ENCODE results near the gene PICALM.

The PICALM gene

DNA sequence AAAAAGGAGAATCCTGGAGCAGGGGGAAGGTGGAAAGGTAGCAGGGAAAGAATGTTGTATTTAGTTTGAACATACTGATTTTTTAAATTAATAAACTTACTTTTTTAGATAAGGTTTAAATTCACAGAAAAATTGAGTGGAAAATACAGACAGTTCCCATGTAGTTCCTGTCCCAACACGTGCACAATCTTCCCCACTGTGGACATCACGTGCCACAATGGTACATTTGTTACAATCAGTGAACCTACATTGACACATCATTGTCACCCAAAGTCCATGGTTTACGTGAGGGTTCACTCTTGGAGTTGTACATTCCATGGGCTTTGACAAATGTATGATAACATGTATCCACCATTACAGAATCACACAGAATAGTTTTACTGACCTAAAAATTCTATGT, 10.5 kb upstream of the PICALM start:
- DNase-seq (ENCODE audit: low read depth in 2 of 2) = no peak

GRCh38 chr11:86073948-86074347, 5.1 kb upstream of the PICALM start:
- no peak for DNase-seq (ENCODE audit: low read depth in 2 of 2)

GRCh38 chr11:86072211-86072610, 3.3 kb upstream of the PICALM start:
- DNase-seq (ENCODE audit: low read depth in 2 of 2) = no peak

GRCh38 chr11:86070142-86071056, 1.5 kb upstream of the PICALM start:
- no peak for DNase-seq (ENCODE audit: low read depth in 2 of 2)

- DNase-seq (ENCODE audit: low read depth in 2 of 2) = peak; percentile 92
Observed at GRCh38 chr11:86069408-86070101, 671 bp upstream of the PICALM start.

- DNase-seq (ENCODE audit: low read depth in 2 of 2) = no peak
Observed at GRCh38 chr11:86068138-86068871, 579 bp downstream of the PICALM start.

DNA sequence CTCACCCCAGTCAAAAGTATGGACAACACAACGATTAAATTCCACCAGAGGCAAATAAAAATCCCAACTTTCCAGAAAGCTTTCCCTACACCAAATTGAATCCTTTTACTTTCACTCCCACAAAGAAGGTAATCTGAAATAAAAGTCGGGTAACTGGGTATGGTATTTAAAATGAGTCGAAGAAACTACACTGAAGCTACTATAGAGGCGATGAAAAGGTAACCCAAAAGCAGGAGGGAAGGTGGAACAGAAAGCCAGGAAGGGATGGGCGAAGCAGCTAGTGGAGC, 1.1 kb downstream of the PICALM start:
- no peak for DNase-seq (ENCODE audit: low read depth in 2 of 2)

- DNase-seq (ENCODE audit: low read depth in 2 of 2) = no peak
Observed at GRCh38 chr11:86067009-86067850, 1.7 kb downstream of the PICALM start.

- no peak for DNase-seq (ENCODE audit: low read depth in 2 of 2)
Observed at GRCh38 chr11:86066657-86067008, 2.3 kb downstream of the PICALM start.

GRCh38 chr11:86066033-86066432, 2.9 kb downstream of the PICALM start:
- DNase-seq (ENCODE audit: low read depth in 2 of 2) = no peak

- no peak for DNase-seq (ENCODE audit: low read depth in 2 of 2)
Observed at GRCh38 chr11:86064220-86064803, 4.6 kb downstream of the PICALM start.

GRCh38 chr11:86063536-86063935, 5.3 kb downstream of the PICALM start:
- no peak for DNase-seq (ENCODE audit: low read depth in 2 of 2)

GRCh38 chr11:86062719-86063118, 6.2 kb downstream of the PICALM start:
- no peak for DNase-seq (ENCODE audit: low read depth in 2 of 2)

- no peak for DNase-seq (ENCODE audit: low read depth in 2 of 2)
Observed at GRCh38 chr11:86061483-86062205, 7.2 kb downstream of the PICALM start.

DNA sequence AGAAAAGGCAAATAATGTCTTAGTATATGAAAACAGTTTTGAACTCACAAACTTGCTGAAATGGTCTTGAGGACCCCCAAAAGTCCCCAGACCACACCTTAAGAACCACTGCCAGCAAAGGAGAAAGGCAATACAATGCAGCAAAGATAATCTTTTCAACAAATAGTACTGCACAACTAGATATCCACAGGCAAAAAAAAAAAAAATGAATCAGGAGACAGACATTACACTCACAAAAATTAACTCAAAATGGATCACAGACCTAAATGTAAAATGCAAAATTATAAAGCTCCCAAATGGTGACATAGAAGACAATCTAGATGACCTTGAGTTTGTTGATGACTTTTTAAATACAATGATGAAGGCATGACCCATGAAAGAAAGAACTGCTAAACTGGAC, 8.3 kb downstream of the PICALM start:
- no peak for DNase-seq (ENCODE audit: low read depth in 2 of 2)

DNA sequence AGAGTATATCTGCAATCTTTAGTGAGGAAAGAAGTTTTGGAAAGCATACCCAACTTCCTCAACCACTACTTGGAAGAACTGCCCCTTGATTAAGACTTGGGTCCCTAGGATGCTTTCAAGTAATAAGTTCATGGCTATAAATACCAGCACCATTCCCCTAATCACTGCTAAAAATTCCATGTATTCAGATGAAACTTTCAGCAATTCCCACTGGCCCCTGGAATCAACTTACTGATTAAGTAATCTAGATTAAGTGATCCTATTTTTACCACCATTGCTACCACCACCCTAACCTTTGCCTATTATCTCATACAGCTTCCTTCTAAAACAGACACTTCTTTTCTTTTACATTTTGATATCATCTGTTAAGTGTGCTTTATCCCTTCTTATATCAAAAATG, 10.5 kb downstream of the PICALM start:
- DNase-seq (ENCODE audit: low read depth in 2 of 2) = no peak

DNA sequence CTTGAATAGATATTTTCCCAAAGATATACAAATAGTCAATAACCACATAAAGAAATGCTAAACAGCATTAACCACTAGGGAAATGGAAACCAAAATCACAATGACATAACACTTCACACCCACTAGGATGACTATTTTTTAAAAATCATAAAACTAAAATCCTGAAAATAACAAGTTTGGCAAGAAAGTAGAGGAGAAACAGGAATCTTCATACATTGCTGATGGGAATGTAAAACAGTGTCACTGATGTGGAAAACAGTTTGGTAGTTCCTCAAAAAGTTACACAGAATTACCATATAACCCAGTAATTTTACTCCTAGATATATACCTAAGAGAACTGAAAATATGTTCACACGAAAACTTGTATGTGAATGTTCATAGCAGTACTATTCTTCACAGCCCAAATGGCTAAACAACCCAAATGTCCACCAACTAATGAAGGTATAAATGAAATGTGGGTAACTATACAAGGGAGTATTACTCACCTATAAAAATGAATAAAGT, 12.5 kb downstream of the PICALM start:
- DNase-seq (ENCODE audit: low read depth in 2 of 2) = no peak

DNA sequence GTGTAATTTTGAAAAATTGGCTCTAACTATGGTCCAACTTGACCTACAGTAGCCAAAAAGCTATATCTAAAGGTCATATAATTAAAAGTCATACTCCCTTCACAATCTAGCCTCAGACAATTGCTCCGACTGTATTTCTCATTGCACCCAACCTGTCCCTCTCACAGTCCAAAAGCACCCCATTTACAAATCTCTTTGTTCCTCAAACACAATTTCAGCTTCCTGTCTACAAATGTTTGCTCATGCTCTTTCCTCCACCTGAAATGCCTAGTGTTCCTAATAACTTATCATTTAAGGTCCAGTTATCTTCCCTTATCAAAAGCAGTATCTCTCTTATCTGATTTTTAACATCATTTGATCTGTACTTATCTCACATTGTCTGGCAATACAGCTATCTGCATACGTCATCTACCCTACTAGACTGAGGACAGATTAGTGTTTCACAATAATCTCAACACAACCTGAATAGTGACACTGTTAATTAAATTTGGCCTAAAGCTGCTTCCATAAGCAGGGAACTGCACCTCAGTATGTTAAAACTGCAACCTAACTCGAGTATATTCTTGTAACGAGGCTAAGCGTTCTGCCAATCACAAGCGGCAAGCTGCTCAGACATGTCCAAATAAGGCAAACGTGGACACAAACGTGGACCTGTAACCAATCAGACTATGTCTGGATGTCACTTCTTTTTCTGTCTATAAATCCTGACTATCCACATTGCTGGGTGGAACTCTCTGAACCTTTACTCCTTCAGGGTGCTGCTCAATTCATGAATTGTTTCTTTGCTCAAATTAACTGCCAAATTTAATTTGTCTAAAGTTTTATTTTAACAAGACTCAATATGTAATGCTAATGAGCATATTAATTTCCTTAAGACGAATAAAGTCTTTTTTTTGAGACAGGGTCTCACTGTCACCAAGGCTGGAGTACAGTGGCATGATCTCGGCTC, 15.9 kb downstream of the PICALM start:
- no peak for DNase-seq (ENCODE audit: low read depth in 2 of 2)

DNA sequence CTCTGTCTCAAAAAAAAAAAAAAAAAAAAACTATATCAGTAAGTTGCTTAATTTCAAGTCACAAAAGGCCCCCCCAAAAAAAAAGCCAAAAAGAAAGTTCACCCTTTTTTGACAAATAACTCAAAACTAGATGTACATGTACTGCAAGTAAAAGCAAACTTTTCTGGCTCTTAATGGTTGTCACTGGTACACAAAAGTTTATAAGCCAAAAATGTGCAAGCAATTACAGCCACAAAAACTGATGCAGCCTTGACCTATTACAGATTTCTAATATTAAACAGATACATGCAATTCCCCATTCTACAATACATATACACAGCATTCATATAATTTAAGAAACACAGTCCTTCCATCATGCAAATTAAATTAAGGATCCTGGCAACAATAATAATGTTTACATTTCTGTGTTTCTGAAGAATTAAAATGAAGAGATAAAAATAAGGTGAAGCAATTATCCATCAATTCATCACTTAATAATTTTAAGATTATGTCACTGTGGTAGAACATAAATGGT, 18.6 kb downstream of the PICALM start:
- DNase-seq (ENCODE audit: low read depth in 2 of 2) = no peak
